Measurements from ENCODE around the gene KCNK10.

- TF ChIP-seq CTCF (IDR thresholded peaks at IDR 0.05; ENCODE audit: poor library complexity) (no peak), EZH2 (IDR thresholded peaks at IDR 0.05; ENCODE audit: borderline replicate concordance) (no peak)
These were observed 46.4 kb upstream of the KCNK10 start for GRCh38 chr14:88369496-88369895.
